Stimulated activated CD8-positive, alpha-beta memory T cell treated with anti-CD3 and anti-CD28 coated beads, Interleukin-4, amount 100 ng/mL, for 48 hours (primary cell): ENCODE results near the gene THSD7B.
"Not testable (repeated sequence)": the region's sequence is repeated elsewhere in the genome, so short reads cannot be mapped to it uniquely, and the experiment has no call there.

Source experiments
- DNase-seq: peaks from one replicate; pipeline ENCODE4 v3.0.0-alpha.2; 2020

The THSD7B gene

GRCh38 chr2:136956050-136956449, 190.7 kb downstream of the THSD7B start:
- DNase-seq: no peak

- no peak for DNase-seq
These were observed 191.7 kb downstream of the THSD7B start for GRCh38 chr2:136957044-136957443.

DNA sequence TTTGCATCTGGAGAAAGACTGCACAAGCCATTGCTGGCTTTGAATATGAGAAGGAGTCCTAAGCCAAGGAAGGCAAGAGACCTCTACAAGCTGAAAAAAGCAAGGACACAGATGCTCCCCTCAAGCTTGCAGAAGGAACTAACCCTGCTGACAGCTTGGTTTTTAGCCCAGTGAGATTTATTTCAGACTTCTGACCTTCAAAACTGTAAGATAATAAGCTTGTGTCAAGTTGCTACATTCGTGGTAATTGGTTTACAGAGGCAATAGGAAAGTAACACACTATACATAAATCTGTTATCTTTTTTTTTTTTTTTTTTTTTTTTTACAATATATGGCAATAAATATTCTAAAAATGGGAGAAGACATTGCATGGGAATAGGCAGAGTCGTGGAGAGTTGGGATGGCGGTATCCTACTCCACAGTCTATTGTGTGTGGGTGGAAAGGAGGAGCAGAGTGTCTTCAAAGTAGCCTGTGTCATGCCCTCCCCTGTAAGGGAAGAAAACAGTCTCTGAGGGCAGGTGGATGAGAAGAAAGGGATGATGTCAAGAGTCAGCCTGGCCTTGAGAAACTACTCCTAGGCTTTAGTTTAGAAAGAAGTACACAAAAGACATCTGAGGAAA, 196.9 kb downstream of the THSD7B start:
- no peak for DNase-seq

DNA sequence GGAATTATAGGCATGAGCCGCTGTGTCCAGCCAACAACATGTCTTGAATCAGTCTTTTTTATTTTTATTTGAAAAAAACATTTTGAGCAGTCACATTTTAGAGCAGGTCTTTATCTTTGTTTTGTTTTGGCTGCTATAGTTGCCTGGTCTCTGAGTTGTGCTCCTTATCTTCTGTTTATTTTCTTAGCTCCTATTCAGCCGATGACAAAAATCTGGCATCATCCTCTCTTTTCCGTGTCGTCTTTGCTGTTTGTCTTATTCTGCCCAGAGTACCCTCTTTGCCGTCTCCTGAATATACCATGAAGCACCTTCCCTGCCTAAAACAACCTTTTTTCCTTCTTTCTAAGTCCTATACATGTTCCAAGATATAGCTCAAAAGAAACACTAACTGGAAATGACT, 201.1 kb downstream of the THSD7B start:
- DNase-seq: no peak

DNA sequence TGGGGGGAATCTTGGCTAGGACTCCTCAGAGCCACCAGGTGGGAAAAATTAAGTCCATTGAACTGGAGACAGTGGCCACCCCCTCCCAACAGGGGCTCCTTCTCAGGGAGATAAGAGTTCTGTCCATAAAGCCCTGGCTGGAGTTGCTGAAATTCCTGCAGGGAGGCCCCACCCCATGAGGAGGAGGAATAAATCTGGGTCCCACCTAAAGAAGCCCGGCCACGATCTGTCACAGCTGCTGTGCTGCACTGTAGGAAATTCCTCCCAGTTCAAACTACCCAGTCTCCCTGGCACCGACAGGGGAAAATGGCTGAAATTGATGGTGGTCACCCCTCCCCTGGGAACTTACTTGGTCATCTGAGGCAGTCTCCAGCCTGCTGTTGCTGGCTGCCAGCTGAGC, 215.0 kb downstream of the THSD7B start:
- DNase-seq: no peak

DNA sequence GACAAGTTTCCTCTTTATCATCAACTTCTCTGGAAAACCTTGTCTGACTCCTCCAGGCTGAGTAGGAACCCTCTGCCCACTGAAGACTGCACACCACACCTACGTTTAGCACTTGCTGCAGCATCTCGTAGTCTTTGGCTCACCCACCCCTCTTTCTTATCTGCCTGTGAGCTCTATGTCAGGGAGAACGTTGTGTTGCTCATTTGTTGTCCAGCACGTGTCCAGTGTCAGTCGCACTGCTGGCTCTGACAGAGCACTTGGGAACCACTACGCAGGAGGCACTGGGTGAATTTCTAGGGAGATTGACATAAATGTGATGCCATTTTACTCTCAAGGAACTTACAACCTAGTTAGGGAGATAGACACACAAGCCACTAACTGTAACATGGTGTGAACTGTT, 216.3 kb downstream of the THSD7B start:
- not testable (repeated sequence) for DNase-seq

- DNase-seq: no peak
These were observed 219.7 kb downstream of the THSD7B start for GRCh38 chr2:136985044-136985443.

DNA sequence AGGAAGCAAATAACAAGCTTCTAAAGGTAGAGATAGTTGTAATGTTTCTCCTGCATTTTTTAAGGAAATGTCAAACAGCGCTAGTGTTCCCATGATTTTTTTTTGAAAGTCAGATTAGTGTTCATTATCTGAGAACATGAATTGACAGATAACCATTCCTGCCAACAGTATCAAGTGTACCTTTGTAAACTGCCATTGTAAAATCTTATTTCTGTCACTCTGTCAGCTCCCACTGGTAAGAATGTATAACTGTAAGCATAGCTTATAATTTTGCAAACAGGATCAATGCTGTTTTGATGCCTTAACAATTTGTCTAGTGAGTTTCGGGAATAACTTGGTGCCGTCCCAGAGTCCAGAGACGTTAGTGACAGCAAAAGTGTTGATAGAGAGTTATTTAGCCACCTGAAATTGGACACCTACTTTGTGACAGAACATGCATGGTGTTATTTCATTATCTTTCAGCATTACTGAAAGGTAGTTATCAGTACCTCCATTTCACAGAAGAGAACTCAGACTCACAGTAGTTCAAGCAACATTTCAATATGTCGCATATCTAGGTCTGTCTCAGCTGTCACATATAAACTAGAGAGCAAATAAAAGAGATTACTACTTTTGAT, 221.4 kb downstream of the THSD7B start:
- no peak for DNase-seq

- DNase-seq: no peak
These were observed 225.0 kb downstream of the THSD7B start for GRCh38 chr2:136990316-136990715.

DNA sequence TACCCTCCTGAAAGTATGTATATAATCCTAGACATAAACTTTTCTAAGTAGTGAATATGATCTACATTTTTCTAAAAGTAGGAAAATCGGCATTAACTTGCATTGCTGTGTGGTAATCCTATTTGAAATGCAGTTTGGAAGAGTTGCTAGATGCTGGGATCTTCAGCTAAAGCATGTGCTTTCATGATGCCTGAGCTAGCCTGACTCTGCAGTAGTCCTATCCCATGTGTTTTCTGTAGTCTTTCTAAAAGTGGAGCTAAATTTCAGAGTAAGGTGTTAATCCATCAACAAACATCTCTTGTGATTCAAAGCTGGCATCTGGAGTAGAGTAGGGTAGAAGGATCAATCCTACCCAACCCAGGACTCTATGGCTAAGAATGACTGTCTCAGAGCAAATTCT, 229.4 kb downstream of the THSD7B start:
- no peak for DNase-seq

DNA sequence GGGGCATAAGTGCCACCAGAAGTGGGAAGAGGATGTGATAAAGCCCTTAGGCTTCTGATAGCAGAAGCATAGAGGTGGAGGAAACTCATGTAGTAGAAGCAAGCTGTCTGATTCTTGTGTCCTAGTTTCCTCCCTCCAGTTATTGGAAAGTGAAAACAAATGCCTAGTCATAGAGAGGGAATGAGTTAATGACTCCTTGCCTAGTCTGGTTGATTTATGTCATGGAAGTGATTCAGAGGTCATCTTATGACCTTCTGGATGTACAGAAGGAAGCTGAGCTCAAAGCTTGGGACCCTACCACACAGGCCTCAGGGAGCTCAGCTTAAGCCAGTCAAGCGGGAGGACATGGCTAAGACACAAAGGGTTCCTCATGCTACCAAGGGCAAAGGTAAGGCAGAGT, 232.2 kb downstream of the THSD7B start:
- no peak for DNase-seq

DNA sequence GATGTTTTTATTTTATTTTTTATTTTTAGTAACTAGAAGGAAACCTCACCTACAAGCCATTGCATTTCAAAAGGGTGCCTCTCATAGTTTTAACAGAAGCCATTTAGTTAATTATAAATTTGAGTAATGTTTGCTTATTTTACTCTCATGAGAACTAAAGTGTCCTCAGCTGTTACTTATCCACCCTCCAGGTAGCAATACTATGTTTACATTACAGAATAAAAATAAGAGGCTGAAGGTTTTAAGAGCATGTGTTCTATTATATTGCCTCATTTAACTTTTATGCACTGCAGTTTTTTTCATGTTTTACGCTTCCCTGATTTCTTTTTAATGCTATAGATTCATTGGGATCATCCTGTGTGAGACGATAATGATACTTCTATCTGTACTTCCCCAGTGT, 235.5 kb downstream of the THSD7B start:
- no peak for DNase-seq

DNA sequence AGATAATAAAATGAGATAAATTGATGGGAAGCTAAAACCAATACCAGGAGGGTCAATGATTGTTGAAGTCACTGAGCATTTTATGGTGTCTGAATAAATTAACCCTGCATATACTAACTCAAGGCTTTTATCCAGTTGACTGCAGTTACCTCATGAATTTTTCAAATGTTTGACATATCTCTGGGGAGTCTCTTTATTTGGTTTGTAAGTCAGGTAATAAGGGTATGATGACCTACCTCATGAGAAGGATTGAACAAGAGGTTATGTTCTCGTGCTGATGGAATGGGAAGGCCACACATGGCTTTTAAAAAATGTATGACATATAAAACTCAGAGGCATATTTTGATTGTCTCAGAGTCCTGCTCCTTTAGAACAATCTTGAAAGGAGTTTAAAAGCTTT, 237.6 kb downstream of the THSD7B start:
- DNase-seq: no peak

DNA sequence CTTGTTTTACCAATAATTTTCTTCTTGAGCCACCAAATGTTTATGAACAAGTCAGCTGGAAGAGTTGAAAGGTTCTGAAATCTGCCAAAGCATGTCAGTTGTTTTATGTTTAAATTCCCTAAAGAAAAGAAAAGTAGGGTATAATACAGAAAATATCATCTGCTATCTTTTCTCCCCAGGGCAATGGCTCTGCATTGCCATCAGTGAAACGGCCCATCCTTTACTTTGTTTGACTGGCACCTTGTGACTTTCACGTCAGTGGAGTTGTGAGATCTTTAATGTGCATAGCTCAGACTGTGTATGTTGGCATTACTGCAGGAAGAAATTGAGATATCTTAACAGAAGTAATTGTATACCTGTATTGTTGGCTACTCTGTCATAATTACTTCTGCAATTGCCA, 239.9 kb downstream of the THSD7B start:
- DNase-seq: no peak

GRCh38 chr2:137007938-137008337, 242.6 kb downstream of the THSD7B start:
- no peak for DNase-seq

DNA sequence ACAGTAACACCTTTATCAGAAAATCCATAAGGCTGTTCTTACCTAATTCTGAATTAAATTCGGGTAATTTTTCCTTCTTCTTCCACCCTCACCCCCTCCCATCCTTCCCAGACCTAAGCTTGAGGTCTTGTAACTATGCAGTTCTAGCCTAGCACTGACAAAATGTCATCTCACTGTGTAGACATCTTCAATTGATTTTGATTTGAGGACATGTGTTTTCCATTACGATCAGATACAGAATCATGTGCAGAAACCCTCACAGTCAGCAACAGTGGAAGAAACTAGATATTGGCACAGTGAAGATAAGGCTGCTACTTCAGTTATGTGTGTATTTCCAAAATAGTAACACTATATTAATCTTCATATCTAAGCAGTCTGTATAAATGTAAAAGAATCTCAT, 244.6 kb downstream of the THSD7B start:
- DNase-seq: no peak

GRCh38 chr2:137020452-137021196, 255.3 kb downstream of the THSD7B start:
- DNase-seq: no peak

DNA sequence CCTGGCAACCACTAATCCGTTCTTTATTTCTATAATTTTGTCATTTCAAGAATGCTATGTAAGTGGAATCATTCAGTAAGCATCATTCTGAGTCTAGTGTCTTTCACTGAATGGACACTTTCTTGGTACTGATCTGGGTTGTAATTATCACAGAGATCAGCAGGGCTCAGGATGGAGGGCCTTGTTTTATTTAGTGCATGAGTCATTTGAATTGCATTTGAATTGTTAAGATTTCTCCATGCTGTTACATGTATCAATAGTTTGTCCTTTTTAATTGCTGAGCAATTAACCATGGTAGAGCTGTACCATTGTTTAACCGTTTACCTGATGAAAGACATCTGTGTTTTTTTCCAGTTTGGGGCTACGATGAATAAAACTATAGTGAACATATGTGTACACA, 256.4 kb downstream of the THSD7B start:
- DNase-seq: no peak

DNA sequence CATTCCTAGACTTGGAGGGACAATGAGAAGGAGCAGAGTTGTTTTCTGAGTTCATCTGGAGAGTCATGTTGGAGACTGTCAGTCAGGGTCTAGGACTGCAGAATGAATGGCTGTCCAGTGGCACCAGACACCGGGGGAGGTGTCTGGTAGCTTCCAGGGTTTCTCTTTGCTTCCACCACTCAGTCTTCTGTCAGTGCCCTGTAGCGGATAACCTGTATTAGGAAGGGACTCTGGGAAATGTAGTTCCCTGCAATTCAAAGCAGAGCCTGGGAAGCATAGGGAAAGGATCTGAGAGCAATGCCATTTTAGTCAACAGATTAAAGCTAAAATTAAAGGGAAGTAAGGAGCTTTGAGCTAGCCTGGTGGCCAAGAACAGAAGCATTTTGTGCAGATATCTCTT, 257.9 kb downstream of the THSD7B start:
- DNase-seq: no peak

- DNase-seq: no peak
These were observed 266.4 kb downstream of the THSD7B start for GRCh38 chr2:137031731-137032130.

DNA sequence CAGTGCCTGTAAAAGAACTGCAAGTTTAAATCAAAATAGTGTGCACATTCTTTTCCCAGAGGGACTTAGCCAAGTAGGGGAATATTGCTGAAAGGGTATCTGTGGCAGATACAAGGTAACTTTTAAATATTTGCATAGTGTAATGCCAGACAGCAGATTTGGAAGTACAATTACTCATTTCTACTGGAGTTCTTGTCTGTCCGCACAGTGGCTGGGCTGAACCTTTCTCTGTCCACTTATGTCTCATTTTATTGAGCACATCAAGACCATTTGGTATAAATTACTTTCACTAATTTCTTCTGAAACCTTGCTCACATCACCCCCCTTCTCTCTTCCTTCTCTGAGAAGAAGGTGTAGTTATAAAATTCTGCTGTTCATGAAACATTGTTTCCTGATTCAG, 271.3 kb downstream of the THSD7B start:
- no peak for DNase-seq

GRCh38 chr2:137039482-137040152, 274.3 kb downstream of the THSD7B start:
- no peak for DNase-seq

DNA sequence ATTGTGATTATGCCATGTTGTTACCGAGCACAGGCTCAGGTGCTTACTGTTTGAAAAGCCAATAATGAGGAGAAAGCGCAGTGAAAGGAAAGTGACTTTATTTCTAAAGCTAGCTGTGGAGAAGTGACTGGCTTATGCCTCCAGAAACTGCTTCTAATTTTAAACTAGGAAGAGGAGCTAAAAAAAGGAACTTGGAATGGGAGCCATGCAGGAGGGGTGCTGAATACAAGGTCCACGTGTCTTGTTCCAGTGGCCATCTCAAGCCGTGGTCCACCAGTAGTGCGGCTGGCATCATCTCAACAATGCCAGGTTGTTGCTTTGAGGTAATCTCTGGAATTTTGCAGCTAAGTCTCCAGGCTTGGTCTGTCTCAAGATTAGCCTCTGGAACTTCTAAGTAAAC, 282.0 kb downstream of the THSD7B start:
- no peak for DNase-seq

GRCh38 chr2:137048455-137048854, 283.1 kb downstream of the THSD7B start:
- no peak for DNase-seq
